Suppressor macrophage treated with lipopolysaccharide for 4 hours (primary cell): ENCODE measurements around the gene CAMTA1.
A peak's percentile ranks its signal among the peaks of the same experiment; 100 is the strongest.

Source experiments
- DNase-seq: peaks from one replicate; pipeline ENCODE4 v3.0.0-alpha.2; 2020

CAMTA1 gene

GRCh38 chr1:7473223-7474142, 688.2 kb downstream of the CAMTA1 start:
- DNase-seq, result no peak

- DNase-seq, result no peak
Observed at GRCh38 chr1:7474143-7474490, 688.9 kb downstream of the CAMTA1 start.

GRCh38 chr1:7474786-7475502, 689.7 kb downstream of the CAMTA1 start:
- no peak for DNase-seq

GRCh38 chr1:7475691-7476090, 690.4 kb downstream of the CAMTA1 start:
- no peak for DNase-seq

GRCh38 chr1:7476402-7476801, 691.1 kb downstream of the CAMTA1 start:
- no peak for DNase-seq

GRCh38 chr1:7476861-7477547, 691.8 kb downstream of the CAMTA1 start:
- no peak for DNase-seq

- no peak for DNase-seq
Observed at GRCh38 chr1:7477593-7477992, 692.3 kb downstream of the CAMTA1 start.

GRCh38 chr1:7478142-7478790, 693.0 kb downstream of the CAMTA1 start:
- no peak for DNase-seq

GRCh38 chr1:7478809-7479499, 693.7 kb downstream of the CAMTA1 start:
- DNase-seq, result peak; percentile 98

- no peak for DNase-seq
Observed at GRCh38 chr1:7479571-7479970, 694.3 kb downstream of the CAMTA1 start.

GRCh38 chr1:7481194-7481593, 695.9 kb downstream of the CAMTA1 start:
- DNase-seq, result no peak

GRCh38 chr1:7482077-7482476, 696.8 kb downstream of the CAMTA1 start:
- no peak for DNase-seq

GRCh38 chr1:7482772-7483495, 697.7 kb downstream of the CAMTA1 start:
- no peak for DNase-seq

- no peak for DNase-seq
Observed at GRCh38 chr1:7483634-7484383, 698.6 kb downstream of the CAMTA1 start.

- no peak for DNase-seq
Observed at GRCh38 chr1:7485086-7485780, 700.0 kb downstream of the CAMTA1 start.

GRCh38 chr1:7485826-7486225, 700.6 kb downstream of the CAMTA1 start:
- no peak for DNase-seq

- DNase-seq, result no peak
Observed at GRCh38 chr1:7487766-7488474, 702.7 kb downstream of the CAMTA1 start.

- DNase-seq, result no peak
Observed at GRCh38 chr1:7488475-7488842, 703.2 kb downstream of the CAMTA1 start.

GRCh38 chr1:7489586-7489985, 704.3 kb downstream of the CAMTA1 start:
- DNase-seq, result no peak

GRCh38 chr1:7490576-7490975, 705.3 kb downstream of the CAMTA1 start:
- no peak for DNase-seq
